Testis (tissue), 2 donors: Measurements from ENCODE around the gene CZIB.

Experiments
- POLR2A ChIP-seq: fragments of 450-650 bp; IDR thresholded peaks from one replicate; pipeline ENCODE4 v1.6.1; 2017; ENCODE audit warnings: antibody characterized with exemption, mild to moderate bottlenecking, moderate library complexity
- TF ChIP-seq, protein P1 (sequence below), 3 experiments: fragments of 450-650 bp in 2 of 3; fragments of 200-600 bp in 1 of 3; sonication (generic) in 1 of 3; IDR thresholded peaks; one replicate each; pipeline ENCODE4 v1.5.1; 2016 to 2019; ENCODE audit warnings: antibody characterized with exemption in 3 of 3, mild to moderate bottlenecking in 2 of 3, moderate library complexity in 1 of 3

DNA sequence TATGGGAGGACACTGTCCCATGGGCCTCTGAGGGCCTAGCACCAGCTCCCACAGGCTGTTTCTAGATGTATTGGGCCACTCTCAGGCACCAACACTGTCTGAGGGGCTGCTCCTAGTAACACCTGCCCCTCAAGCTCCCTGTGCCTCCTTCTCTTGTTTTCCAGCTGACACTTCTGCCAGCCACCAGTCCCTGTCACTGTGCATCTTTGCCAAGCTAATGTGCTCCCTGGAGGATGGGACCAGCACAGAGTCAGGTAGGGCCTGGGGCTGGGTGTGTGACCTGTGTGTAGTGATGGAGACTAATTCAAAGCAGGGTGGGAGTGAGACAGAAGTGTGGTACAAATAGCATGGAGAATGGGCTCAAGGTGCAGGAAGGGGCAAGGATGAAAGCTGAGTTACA lies 47.3 kb upstream of the CZIB start:
- TF ChIP-seq, protein P1, sequence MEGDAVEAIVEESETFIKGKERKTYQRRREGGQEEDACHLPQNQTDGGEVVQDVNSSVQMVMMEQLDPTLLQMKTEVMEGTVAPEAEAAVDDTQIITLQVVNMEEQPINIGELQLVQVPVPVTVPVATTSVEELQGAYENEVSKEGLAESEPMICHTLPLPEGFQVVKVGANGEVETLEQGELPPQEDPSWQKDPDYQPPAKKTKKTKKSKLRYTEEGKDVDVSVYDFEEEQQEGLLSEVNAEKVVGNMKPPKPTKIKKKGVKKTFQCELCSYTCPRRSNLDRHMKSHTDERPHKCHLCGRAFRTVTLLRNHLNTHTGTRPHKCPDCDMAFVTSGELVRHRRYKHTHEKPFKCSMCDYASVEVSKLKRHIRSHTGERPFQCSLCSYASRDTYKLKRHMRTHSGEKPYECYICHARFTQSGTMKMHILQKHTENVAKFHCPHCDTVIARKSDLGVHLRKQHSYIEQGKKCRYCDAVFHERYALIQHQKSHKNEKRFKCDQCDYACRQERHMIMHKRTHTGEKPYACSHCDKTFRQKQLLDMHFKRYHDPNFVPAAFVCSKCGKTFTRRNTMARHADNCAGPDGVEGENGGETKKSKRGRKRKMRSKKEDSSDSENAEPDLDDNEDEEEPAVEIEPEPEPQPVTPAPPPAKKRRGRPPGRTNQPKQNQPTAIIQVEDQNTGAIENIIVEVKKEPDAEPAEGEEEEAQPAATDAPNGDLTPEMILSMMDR (IDR thresholded peaks at IDR 0.05) = no peak
- no peak for TF ChIP-seq POLR2A
